GM18907 (cell line): ENCODE data around the gene GYPC.
"Not testable (repeated sequence)": the region's sequence is repeated elsewhere in the genome, so short reads cannot be mapped to it uniquely, and the experiment has no call there.

Experiments used
- ATAC-seq: cut with Tn5 transposase; IDR thresholded peaks from one replicate; pipeline ENCODE4 v1.9.1; 2021; ENCODE audit warnings: mild to moderate bottlenecking, moderate library complexity; ENCODE audit not compliant: unreplicated experiment

The GYPC gene

GRCh38 chr2:126696644-126697520 is 40.9 kb downstream of the GYPC start:
- ATAC-seq, result no peak

GRCh38 chr2:126698376-126698775 is 42.4 kb downstream of the GYPC start:
- ATAC-seq, result no peak

GRCh38 chr2:126699018-126699417 is 43.1 kb downstream of the GYPC start:
- ATAC-seq, result no peak

GRCh38 chr2:126699716-126700581 is 44.0 kb downstream of the GYPC start:
- no peak for ATAC-seq

- no peak for ATAC-seq
Measured at GRCh38 chr2:126700677-126701076, 44.7 kb downstream of the GYPC start.

GRCh38 chr2:126703311-126703710 is 47.4 kb downstream of the GYPC start:
- ATAC-seq, result no peak

- no peak for ATAC-seq
Measured at GRCh38 chr2:126704434-126705160, 48.6 kb downstream of the GYPC start.

- no peak for ATAC-seq
Measured at GRCh38 chr2:126707191-126707590, 51.2 kb downstream of the GYPC start.

- ATAC-seq, result no peak
Measured at GRCh38 chr2:126707941-126708340, 52.0 kb downstream of the GYPC start.

GRCh38 chr2:126714191-126714965 is 58.4 kb downstream of the GYPC start:
- ATAC-seq, result no peak

- ATAC-seq, result no peak
Measured at GRCh38 chr2:126715111-126715510, 59.2 kb downstream of the GYPC start.

GRCh38 chr2:126715576-126716406 is 59.8 kb downstream of the GYPC start:
- no peak for ATAC-seq

- ATAC-seq, result not testable (repeated sequence)
Measured at GRCh38 chr2:126717277-126717676, 61.3 kb downstream of the GYPC start.

GRCh38 chr2:126717928-126718327 is 62.0 kb downstream of the GYPC start:
- no peak for ATAC-seq

GRCh38 chr2:126719191-126719832 is 63.4 kb downstream of the GYPC start:
- ATAC-seq, result no peak

GRCh38 chr2:126719833-126720351 is 63.9 kb downstream of the GYPC start:
- ATAC-seq, result no peak

GRCh38 chr2:126720638-126721037 is 64.7 kb downstream of the GYPC start:
- ATAC-seq, result no peak

GRCh38 chr2:126722081-126722480 is 66.1 kb downstream of the GYPC start:
- no peak for ATAC-seq

GRCh38 chr2:126722546-126722945 is 66.6 kb downstream of the GYPC start:
- ATAC-seq, result no peak
